GM21825 (cell line): ENCODE data around the gene PRKCQ.
A peak's percentile ranks its signal among the peaks of the same experiment; 100 is the strongest.

Experiments used
- ATAC-seq: cut with Tn5 transposase; IDR thresholded peaks from one replicate; pipeline ENCODE4 v1.9.1; 2021; ENCODE audit warnings: mild to moderate bottlenecking, moderate library complexity; ENCODE audit not compliant: unreplicated experiment

The PRKCQ gene

DNA sequence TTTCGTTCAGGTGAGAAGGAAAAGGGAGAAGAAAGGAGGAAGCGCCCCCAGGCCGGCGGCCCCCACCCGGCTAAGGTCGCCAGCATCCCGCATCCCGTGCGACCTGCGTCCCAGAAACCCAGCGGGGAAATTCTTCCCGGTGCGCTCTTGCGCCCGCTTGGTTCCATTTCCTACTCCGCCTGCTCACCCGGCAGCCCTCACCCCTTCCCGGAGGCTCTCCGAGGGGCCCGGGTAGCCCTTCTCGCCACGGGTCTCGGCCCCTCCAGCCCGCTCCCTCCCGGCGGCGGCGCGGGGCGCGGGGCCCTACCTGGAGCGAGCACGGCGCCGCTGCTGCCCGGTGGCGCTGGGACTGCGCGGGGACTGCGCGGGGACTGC, at the start of gene PRKCQ:
Gene PRKCQ (minus strand): TSS at position 373 of the 375 bp plus-strand sequence. CDS start 65,141 bp downstream, outside the sequence.
- ATAC-seq, result peak; percentile 19

DNA sequence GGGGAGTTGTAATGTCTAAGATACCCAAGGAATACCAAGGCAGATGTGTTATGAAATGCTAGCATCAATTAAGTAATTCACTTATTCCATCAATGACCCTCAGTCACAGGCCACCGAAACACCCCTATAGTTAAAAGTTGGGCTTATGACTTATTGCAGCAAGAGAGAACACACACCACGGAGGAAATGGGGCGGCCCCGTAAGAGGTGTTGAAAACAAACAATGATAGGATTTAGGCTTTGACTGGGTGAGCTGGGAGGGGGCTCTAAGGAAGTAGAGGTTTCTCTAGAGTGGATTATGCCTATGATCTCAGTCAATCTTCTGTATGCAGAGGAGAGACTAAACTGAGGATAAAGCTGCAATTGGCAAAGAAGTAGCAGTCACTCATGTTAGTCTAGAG, 45.4 kb upstream of the PRKCQ start:
- no peak for ATAC-seq

DNA sequence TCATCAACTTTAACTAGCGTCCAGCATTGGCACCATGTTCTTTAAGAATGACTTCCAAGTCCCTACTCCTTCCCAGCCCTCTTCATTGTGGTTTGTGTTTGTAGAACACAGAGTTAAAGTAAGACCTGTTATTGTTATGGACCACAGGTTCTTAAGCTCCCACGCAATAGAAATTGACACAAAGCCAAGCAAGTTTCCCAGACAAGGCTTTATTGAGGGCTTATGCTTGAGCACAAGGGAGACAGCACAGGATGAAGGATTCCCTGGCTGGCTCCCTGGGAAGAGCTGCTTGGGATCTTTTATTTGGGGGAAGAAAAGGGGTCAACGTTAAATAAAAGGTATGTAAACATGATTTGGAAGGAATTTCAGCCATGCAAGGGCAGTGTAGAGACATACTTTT, 44.3 kb upstream of the PRKCQ start:
- ATAC-seq, result no peak

DNA sequence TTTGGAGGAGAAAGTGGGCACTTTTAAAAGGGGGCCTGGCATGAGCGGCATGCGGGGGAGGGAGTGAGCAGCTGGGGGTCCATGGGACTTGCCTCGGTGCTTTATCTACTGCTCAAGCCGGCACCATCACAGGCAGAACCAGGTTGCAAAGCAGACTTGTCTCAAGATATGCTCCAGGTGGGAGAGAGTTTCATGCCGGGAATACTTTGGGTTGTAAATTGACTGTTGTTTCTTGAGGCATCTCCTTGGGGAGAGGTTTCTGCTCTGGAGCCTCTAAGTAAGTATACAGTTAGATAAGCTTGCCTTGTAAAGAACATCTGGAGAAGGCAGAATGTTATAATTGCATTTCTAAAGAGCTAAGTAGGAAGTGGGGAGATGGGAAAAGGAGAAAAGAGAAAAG, 42.8 kb upstream of the PRKCQ start:
- ATAC-seq, result no peak

DNA sequence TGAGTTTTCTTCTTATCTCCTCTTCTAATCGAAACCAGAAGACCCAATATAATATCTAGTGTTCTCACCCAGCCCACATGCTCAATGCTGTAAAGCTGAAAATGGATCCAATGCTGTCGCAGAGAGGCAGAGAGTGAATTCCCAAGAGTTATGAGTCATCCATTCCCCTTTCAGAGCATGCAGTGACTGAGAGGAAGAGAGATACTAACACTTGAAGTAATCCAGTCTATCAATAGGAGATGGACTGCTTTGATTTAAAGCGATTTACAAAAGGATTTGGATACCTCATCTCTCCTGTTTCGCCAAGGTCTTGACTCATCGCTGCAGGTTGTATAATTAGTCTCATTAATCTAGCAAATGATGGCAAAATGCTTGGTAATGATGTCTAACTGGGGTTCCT, 41.5 kb upstream of the PRKCQ start:
- ATAC-seq, result no peak

DNA sequence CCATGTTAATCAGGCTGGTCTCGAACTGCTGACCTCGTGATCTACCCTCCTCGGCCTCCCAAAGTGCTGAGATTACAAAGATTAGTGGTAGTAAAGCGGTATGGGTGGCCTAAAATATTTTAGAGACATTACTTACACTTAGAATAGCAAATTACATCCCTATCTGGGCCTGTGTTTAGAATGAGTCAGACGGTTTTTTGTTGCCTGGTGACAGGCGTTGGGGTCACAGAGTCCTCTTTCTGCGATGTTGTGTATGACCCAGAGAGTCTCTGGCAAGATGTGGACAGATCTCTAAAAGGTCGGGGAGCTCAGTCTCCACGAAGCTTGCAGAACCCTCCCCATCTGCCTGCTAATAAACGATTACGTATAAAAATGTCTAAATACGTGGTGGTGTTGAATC, 39.6 kb upstream of the PRKCQ start:
- ATAC-seq, result no peak

DNA sequence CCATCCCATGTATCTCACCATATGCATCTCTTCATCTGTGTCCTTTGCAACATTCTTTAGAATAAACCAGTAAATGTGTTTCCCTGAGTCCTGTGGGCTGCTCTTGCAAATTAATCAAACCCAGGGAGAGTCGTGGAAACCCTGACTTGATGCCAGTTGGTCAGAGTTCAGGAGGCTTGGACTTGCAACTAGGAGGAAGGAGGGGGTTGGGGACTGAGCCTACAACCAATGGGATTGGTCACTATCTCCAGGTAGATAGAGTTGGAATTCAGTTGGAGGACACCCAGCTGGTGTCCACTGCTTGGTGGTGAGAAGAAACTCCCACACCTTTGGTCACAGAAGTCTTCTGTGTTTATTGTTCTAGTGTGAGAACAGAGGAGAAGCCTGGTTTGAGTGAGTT, 38.3 kb upstream of the PRKCQ start:
- no peak for ATAC-seq

DNA sequence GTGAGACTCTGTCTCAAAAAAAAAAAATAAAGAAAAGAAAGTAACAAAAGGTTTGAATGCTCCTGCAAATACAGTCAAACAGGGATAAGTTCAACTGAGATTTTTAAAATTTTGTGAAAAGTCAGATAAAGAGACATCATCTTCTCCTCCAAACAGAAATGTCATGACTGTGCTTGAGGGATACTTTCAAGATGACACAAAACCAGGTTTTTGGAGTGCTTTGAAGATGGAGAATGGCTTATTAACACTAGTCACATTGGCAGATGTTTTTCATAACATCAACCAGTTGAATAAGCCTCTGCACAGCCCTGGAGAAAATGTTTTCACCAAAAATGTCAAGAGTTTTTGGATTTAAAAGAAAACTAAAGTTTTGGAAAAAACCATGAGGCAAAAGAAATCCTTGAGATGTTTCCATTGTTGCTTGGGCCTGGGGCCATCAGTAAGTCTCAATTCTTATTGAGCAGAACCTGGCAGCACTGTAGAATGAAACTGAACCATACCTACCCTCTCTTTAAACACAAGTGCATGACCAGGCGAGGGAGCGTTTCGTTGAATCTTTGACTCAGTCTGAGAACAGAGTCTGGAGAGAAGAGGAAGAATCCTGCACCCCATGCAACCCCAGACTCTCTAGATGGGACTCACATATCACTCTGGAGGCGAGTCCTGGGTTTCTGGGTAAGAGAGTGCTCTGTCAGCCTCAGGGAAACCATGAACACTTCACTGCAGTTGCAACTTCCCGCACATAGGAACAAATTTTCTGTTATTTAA, 37.4 kb upstream of the PRKCQ start:
- ATAC-seq, result no peak

DNA sequence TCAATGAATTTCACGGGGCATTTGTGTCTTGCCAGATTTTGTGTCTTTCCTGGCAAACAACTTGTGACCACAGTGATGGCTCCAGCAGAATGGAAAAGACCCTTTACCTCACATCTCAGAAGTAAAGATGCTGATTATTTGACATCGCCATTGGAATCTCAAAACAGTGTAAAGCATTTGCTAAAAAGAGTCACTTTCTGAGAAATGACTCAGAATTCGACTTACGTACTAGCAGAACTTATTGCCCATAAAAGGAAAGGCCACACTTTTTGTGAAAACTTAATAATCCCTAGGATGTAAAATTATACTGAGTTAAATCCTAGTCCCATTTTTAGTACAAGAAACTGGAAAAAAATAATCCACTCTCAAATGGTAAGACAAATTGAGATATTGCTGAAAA, 35.9 kb upstream of the PRKCQ start:
- no peak for ATAC-seq

DNA sequence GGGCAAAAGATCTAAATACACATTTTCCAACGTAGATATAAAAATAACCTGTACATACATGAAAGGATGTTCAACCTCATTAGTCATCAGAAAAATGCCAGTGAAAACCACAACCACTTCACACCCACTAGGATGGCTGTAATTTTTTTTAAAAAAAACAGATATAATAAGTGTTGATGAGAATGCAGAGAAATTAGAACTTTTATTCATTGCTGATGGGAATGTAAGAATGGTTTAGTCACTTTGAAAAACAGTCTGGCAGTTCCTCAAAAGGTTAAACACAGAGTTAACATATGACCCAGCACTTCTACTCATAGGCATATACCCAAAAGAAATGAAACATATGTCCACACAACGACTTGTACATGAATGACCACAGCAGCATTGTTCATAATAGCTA, 32.3 kb upstream of the PRKCQ start:
- no peak for ATAC-seq

DNA sequence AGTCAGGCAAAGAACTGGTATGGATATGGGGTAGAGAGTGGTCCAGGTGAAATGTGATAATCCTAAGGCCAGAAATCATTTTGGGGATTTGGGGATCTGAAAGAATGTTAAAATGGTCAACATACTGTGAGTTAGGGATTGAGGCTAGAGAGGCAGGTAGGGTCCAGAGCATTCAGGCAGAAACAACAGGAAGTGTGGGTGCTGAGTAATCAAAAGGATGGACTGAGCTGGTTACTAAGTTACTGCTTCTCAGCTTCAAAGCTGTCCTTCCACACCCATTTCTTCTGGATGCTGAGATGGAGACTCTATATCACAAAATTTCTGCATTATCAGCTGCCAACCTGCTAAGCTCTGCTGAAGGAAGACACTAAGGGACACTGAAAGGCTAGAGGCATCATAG, 30.6 kb upstream of the PRKCQ start:
- no peak for ATAC-seq

DNA sequence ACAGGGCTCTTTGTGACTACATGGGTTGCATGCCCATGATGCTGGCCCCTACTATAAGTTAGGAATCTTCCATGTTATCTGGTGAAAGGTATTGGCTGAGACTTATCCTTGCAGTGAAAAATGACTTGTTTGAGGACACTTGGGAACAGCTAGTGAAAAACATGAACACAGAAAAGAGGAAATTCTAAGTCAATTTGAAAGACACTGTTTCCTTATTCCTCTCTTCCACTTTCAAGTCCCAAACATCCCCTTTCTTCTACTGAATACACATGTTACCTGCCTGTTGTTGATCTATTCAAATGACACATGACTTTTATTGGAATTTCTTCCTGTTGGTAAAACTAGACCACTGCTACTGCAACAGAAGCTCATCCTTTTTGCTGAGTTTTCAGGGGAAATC, 29.5 kb upstream of the PRKCQ start:
- ATAC-seq, result no peak

DNA sequence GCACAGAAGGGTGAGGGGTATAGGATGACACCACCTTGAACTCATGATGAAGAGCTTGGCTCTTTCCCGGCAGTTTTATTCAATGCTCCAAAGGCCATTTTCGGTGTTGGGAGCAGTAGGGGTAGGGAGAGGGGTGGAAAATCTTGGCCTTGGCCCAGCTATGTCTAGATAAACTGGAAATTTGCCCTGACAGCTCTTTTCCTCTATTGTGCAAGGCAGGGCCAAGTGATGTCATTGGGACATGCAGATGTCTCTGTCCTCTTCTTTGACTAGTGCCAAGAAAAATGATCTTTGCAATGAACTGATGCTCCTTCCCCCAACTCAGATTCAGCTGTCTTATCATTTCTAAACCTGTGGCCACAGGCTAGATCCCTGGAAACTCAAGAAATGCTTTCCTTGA, 27.7 kb upstream of the PRKCQ start:
- no peak for ATAC-seq

DNA sequence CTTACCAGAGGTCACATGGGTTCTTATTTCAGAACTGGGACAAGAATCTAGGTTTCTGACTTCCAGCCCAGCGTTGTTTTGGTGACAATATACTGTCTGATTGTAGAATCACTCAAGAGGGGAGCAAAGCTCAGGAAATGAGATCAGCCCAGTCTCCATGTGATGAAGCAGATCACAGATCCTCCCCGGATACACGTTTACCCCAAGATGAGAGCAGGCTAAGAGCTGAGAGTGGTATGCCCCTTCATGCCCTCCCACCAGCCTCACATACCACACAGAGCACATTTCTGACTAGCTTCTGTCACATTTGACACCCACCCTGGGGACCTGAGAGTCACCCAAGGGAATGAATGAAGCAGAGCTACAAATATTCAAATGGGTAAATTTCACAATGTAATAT, 27.1 kb upstream of the PRKCQ start:
- no peak for ATAC-seq

DNA sequence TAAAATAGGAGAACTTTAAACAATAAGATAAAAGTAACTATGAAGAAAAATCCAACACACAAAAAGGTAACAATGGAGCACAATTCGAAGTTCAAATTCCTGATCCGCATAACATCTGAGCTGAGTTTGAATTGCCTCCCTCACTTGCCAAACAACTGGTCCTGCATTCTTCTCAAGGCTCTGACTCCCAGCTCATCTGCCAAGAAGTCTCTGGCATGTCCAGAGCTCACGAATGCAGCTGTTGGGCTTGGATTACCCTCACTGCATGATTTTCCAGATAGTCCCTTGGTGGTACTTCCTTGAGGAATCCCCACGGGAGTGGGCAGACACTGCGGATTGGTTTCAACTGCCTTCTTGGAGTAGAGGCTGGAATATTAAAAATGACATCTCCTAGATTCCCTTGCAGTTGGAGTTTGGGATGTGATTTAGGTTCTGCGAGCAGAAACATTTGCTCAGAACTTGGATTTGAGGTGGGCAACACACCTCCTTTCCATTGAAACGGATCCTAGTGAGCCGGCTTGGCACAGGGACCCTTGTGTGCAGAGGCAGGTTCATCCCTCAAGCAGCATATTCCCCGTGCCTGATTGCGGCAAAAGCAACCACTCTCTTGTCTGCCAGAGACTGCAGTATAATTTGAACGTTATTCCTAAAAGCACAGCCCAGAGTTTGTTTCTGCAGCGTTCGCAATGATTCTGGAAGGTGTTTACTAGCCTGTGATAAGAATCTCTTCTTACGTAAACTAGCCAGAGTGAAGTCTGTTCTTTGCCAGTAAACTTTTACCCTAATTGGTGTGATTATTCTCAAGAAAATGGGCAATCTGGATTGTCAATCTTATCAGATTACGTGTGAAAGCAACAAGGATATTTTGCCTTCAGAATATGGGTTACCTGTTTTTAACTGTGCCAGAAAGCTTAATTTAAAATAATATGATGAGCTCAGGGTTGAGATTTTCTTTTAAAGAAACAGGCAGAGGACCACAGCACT, 23.4 kb upstream of the PRKCQ start:
- ATAC-seq, result no peak

DNA sequence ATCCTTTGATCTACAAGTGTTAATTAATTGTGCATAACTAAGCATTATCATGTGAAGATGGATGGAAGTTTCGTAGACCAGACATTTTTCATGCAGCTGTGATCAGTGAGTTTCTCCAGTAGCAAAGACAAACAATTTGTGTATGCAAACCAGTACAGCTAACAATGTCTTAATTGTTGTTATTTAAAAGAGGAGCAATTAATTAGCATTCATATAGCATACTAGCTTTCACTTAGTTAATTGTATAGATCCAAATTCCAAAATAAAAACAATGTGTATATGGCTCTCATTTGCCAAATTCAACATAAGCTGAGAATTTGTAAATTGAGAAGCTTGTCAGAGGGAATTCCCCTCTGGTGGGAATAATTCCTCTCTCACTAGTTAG, 22.6 kb upstream of the PRKCQ start:
- no peak for ATAC-seq

DNA sequence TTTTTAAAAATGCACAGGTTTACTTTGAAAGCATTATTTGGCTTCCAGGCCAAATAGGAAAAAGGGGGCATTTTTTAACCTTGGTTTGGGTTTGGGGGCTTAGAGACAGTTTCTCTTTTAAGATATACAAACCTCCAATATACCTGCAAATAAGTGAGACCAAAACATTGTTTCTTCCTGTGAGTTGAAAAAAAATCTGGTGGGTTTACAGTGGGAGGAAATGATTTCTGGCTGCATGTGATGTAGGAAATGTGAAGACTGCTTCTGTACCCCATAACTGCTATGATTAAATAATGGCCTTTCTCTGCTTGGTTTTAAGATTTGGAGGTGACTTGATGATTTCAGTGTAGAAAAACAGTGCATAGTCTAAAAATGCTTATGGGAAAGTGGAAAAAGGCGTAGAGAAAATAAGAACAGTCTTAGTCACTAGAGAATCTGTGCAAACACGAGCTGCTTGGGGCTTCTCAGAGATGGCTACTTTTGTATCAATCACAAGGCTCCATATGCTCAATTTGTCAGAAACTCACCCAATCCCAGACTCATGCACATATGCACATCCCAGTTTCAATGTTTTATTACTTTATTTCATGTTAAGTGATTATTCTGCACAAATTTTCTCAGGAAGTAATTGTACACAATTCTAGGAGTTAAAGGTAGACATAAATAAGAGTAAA, 22.1 kb upstream of the PRKCQ start:
- ATAC-seq, result no peak

DNA sequence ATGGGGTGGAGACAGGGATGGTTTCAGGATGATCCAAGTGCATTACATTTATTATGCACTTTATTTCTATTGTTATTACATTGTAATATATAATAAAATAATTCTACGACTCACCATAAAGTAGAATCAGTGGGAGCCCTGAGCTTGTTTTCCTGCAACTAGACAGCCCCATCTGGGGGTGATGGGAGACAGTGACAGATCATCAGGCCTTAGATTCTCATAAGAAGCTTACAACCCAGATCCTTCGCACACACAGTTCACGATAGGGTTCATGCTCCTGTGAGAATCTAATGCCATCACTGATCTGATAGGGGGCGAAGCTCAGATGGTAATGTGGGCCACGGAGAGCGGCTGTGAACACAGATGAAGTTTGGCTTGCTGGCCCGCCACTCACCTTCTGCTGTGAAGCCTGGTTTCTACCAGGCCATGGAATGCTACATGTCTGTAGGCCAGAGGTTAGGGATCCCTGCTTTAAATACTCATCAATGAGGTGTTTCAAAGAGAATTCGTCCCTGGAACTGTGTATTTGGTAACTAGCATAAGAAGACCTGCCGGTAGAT, 21.2 kb upstream of the PRKCQ start:
- ATAC-seq, result no peak

DNA sequence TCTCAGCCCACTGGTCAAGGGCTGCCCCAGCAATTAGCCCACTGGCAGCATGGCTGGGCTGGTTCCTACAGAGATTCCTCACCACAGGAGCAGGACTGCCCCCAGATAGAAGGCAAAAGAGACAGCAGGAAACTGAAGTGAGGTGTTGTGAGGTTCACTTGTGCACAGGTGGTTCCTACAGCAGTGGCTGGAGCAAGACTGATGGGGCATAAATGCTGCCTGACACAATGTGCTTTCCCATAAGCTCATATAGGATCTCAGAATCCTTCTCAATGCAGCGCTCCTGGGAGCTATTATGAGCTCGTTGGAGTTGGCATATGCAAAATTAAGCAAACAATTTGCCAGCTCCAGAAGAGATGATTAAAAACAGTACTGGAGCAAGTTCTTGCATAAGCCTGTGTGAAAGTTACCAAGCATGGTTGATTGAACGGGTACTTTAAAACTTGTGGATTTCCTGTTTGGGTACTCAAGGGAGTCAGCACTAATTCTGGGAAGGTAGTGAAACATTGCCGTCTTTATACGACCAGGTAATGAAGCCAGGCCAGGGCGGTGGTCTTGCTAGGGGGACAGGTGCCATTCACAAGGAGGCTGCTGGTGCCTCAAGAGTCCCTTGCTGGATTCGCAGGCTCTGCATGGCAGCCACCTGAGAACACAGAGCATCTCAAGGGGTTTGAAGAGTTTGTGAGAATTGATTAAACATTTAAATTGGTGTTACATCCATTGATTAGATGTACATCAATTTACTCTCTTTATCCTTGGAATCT, 20.3 kb upstream of the PRKCQ start:
- ATAC-seq, result no peak

DNA sequence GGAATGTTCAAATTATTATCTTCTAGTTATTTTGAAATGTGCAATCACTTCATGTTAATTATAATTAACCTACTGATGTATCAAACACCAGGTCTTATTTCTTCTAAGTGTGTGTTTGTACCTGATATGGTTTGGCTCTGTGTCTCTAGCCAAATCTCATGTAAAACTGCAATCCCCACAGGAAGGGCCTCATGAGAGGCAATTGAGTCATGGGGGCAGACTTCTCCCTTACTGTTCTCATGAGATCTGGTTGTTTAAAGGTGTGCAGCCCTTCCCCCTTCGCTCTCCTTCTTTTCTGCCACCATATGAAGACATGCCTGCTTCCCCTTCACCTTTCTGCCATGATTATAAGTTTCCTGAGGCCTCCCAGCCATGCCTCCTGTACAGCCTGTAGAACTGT, 18.6 kb upstream of the PRKCQ start:
- ATAC-seq, result no peak

DNA sequence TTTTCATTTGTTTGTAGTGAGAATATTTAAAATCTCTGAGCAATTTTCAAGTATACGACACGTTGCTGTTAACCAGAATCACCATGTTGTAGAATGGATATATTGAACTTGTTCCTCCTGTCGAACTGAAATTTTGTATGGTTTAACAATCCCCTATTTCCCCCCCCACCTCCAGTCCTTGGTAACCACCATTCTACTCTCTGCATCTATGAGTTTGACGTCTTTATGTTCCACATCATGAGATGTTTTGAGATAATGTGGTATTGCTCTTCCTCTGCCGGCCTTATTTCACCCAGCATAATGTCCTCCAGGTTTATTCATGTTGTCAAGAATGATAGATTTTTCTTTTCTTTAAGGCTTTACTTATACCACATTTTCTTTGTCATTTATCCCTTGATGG, 17.4 kb upstream of the PRKCQ start:
- no peak for ATAC-seq
